Effector CD8-positive, alpha-beta T cell (primary cell): Measurements from ENCODE around the gene PFDN1.

Source experiments
- DNase-seq: peaks from one replicate; lab custom pipeline; 2025; lab: John Stamatoyannopoulos, UW

PFDN1 gene

DNA sequence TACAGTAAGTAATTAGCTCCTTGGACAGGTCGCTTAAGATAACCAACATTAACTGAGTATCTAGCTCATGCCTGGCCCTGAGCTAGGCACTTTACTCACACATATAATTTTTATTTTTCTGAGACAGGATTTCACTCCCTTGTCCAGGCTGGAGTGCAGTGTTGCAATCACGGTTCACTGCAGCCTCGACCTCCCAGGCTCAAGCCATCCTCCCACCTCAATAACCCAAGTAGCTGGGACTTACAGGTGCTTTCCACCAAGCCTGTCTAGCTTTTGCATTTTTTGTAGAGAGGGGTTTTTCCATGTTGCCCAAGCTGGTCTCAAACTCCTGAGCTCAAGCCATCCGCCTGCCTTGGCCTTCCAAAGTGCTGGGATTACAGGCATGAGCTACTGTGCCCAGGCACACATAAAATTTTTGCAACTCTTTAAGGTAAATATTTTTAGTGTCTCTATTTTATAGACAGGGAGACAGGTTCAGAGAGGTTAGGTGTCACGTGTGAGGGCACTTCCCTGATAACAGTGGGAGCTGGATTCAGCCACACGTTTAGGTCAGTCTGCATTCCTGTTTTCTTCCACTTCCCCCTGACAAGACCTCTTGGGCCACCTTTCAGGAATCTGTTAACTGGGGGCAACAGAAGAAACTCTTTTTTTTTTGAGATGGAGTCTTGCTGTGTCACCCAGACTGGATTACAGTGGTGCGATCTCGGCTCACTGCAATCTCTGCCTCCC is 25.3 kb upstream of the PFDN1 start:
- DNase-seq = no peak

DNA sequence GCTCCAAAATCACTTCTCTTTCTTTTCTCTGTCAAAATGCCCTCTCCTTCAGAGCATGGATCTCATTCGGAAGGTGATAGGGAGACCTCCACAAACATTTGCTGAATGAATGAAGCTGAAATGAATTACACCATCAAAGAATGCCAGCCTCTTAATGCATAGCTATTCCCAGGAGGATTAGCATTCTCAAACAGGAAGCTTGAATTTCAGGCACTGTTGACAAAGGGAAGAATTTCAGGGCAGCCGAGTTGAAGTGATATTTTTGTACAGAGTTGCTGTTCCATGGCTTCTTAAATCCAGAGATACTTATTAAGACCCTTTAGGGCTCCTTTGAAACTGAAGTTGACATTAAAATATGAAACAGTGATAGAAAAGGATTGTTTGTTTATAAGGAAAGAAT is 24.7 kb upstream of the PFDN1 start:
- DNase-seq = no peak

DNA sequence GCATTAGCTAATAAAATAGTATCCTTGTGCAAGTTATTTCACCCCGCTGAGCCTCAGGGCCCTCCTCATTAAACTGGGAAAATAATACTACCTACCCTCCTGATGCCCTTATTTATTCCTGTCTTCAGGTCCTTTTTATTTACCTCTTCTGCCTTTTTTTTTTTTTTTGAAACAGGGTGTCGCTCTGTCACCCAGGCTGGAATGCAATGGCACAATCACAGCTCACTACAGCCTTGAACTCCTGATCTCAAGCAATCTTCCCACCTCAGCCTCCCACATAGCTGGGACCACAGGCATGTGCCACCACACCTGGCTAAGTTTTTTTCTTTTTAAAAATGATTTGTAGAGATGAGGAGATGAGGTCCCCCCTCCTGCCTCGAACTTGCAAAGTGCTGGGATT is 22.6 kb upstream of the PFDN1 start:
- DNase-seq = no peak

DNA sequence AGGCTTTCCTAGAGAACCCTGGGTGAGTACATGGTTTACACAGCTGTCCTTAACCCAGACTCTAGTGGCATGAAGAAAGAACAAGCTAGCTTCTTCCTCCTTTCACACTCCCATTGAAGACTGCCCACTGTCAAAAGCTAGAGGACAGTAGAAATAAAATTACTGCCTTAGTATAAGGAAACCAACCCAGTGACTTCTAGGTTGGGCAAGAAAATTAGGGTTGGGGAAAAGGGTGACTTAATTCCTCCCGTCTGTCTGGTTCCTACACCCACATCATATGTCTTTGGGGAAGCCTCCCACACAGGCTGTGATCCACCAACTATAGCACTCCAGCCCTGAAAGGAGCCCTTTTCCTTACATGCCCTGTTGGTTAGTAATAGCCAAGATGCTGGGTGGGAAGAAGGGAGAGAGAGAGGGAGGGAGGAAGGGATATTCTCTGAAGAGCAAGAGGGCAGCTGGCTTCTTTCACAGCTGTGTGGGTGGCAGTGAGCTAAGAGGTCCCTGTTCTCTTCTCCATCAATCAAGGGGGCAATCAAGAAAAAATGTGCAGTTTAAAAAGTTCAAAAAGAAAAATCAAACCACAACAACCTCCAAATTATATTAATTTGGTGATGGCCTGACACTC is 21.8 kb upstream of the PFDN1 start:
- DNase-seq = no peak

DNA sequence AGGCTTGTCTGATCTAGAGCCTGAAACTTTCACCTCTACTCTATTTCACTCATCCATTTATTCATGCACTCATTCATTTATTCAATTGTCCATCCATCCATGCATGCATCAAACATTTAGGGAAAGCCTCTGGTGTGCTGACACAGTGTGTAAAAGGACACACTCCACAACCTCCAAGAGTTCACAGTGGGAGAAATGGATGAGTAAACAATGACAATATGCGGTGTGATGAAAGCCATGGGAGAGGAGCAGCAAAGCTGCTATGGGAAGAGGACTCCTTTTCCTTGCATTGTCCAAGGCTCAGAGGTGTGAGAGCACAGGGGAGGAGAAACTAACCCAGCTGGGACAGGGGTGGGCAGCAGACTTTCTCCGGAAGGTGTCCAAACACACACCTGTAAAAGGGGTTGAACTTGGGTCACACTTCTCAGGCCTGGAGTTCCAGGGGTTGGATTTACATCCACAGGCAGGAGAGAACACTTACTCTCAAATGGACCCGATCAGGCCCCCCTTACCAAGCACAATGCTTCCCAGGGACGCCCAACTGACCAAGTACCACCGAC is 21.2 kb upstream of the PFDN1 start:
- DNase-seq = no peak

DNA sequence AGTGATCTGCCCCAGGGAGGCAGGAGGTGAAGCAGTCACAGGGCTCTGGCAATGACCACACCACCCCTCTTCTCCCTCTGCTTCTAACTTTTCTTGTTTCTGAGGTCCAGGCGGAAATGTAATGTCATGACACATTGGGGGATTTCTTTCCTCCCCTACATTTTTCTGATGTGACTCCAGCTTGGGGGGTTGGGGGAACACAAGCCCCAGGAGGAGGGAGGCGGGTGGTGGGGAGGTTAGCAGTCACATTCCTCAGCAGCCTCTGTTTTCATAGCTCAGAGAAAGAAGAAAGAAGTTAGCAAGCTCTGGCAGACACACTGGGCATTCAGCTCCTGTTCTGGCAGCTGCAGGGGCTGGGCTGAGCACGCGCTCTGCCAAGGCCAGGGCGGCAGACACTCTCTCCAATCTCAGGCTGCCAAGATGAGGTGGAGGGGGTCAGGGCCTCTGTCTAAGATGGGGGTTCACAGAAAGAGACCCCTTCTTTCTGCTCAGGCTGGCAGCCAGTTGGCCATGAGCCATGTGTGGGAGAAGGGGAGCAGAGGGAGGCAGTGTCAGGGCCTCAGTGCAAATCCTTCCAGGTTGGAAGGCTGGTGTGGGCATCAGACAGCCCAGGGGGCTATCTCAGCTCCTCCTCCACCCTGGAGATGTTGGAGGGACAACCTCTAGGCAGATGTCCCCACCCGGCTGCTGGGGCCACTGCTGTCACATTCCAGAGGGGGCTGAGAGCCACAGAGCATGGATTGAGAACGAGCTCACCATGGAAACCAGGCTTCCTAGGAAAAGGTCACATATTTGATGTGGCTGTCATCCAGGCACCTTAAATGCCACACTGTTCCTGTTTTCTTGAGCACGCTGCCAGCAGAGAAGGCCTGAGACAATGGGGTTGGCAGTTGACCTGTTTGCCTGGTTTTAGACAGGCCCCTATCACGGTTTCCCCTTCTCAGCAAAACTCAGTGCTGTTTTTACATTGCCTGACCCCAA is 20.1 kb upstream of the PFDN1 start:
- DNase-seq = no peak

DNA sequence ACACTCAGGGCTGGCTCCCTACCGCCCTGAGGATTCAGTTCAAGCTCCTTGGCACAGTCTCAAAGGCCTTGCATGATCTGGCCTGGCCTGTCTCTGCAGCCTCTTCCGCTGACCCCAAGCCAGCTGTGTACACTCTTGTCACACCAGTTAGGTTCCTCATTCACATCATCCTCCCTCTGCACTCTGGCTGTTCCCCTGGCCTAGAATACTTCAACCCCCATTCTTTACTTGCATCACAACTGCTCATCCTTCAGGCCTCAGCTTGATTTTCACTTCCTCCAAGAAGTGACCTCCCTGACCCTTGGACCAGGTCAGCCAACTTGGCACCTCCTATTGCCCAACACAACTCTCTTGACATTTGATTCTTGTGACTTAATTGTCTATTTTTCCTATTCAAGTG is 18.9 kb upstream of the PFDN1 start:
- no peak for DNase-seq

DNA sequence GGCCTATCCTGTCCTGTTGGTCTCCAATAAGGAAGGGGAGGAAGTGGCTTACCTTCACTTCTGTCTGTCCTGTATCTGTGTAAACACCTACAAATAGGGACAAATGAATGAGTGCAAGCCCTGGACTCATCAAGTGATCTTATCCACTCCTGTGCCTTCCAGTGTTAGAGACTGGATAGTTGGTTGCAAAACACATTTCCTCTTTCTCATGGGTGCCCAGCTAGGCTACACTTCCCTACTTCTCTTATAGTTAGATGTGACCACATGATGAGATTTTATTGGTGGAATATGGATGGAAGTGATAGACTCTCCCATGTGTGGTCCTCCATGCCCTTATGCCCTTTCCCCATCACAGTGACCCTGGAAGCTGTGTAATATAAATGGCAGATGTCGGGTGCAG is 16.9 kb upstream of the PFDN1 start:
- no peak for DNase-seq

DNA sequence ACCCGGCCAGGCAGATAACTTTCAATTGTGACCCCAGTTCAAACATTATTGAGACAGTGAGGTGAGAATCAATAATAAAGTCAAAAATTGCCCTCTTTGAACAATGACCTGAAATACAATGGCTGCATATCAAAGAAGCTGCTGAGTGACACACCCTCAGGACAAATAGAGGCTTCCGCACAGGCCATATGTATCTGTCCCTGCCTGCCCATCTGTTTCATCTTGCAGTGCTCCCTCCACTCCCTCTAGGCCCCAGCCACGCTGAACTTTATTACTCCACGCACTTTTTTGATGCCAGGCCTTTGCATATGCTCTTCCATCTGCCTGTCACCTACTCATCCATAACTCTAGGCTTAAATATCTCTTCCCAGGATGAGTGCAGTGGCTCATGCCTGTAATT is 15.9 kb upstream of the PFDN1 start:
- DNase-seq = no peak

DNA sequence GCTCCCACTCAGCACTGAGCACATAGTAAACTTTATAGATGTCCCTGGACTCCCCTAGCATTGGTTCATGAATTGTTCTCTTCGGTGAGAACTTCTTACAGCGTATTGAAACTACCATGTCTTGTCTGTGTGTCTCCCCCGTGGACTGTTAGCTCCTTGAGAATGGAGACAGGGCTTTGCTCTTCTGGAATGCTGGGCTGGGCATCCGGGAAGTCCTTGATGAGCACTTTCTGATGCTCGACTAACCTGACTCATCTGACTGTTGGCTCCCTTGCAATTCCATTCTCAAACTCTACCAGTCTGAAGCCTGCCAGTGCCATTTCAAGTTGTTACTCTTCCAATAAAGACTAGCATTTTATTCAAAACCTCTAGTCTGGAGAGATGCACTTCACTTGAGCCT is 15.0 kb upstream of the PFDN1 start:
- DNase-seq = no peak

DNA sequence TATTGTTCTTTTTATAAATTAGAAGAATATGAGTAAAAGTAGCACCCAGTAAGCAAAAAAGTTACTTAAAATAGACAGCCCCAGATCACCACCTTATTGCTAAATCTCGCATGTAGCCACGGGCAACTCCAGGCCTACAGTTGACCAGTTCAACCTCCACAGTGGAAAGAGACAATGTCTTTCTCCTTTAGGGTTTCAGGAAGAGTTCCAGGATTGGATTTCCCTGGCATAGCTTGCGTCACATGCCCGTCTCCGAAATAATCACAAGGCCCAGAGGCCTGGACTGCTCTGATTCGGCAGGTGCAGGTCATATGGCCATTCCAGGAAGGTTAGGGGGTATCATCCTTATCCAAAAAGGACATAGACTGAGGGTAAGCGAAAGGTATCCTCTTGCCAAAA is 9.9 kb upstream of the PFDN1 start:
- no peak for DNase-seq

DNA sequence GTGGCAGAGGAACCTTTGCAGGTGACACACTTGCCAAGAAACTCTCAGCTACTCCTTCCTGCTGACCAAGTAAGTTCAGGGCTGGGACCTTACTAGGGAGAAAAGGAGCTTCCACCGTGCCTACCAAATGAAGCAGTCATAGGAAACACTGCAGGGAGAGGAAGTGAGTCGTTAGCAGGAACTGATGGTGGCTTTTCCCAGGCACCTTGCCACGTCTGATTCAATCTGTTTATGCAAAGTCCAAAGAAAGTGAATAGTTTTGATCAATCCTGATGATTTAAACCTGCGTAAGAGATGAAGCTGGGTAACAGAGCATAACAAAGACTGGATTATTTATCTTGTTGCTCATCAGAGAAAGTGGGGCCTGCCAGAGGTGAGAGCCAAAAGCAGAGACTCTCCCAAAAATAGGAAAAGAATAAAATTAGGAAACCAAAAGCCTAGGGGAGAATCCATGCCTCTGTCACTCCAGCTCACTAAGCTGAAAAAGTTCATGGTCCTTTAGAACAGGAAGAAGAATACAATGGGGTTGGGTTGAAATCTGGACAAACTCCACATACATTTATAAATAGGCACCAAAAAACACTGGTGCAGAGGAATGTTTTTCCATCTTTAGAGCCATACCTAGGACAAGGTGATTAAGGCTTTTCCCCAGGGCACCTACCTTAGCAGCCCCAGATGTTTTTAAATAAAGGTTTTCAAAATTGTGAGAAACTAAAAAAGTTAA is 9.3 kb upstream of the PFDN1 start:
- no peak for DNase-seq

DNA sequence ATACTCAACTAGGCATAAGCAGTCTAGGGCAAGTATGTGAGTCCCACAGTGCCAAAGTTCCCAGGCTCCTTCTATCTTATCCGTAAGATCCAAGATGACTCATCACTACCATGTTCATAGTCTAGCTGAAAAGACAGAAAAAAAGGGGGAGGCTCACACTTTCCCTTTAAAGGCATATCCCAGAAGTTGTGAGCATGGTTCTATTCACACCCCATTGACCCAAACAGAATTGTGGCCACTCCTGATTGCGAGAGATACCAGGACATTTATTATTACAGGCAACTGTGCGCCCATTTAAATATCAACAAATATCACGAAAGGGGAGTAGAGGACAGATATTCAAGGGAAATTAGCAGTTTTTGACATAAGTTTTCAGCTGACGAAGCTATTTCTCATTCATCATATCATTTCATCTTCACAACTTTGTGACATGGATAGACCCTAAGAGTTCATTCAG is 8.1 kb upstream of the PFDN1 start:
- DNase-seq = no peak

DNA sequence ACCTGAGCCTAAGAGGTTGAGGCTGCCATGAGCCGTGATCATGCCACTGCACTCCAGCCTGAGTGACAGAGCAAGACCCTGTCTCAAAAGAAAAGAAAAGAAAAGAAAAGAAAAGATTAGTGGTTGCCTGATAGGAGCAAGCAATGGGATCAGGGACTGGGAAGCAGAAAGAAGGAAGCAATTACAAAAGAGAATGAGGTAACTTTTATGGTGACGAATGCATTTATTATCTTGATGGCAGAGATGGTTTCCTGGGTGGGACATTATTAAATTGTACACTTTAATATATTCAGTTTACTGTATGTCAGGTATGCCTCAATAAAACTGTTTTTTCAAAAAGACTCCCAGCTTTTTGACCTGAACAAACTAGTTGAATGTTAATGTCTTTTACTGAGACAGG is 7.5 kb upstream of the PFDN1 start:
- no peak for DNase-seq

DNA sequence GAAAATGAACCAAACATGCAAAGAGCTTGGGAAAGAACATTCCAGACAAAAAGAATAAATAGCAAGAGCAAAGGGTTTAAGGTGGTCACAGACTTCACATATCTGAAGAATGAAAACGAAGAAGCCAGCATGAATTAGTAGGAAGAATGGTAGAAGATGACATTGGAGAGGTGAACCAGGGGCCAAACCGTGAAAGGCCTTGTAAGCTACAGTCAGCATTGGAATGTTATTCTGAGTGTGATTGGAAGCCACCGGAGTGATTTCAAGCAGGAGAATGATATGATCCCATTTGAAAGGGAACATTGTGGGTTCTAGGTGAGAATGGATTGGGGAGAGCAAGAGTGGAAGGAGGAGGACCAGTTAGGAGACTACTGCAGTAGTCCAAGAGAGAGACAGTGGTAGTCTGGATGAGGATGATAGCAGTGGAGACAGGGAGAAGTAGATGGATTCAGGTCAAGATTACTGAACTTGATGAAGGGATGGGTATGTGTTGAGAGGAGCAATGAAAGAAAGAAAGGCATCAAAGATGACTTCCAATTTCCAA is 6.9 kb upstream of the PFDN1 start:
- no peak for DNase-seq

DNA sequence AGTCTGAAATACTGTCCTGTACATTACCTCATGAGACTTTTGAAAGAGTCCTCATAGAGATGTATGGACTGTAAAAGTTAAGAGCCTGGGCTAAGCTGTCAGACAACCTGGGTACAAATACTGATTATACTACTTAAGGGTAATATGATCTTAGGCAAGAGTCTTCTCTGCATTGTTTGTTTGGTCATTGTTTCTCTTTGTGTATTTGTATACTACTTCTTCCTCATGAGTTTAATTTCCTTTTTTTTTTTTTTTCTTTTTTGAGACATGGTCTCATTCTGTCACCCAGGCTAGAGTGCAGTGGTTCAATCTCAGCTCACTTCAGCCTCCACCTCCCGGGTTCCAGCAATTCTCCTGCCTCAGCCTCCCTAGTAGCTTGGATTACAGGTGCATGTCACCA is 2.6 kb upstream of the PFDN1 start:
- DNase-seq = no peak

DNA sequence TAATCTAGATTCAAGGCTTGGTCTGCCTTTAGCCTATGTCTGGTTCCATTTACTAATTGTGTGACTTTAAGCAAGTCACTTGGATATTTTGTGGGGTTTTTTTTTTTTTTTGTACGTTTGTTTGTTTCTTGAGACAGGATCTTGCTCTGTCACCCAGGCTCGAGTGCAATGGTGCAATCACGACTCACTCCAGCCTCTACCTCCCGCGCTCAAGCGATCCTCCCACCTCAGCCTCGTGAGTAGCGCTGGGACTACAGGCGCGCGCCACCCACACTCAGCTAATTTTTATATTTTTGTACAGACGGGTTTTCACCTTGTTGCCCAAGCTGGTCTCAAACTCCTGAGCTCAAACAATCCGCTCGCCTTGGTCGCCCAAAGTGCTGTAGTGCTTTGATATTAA is 1.1 kb upstream of the PFDN1 start:
- DNase-seq = no peak

DNA sequence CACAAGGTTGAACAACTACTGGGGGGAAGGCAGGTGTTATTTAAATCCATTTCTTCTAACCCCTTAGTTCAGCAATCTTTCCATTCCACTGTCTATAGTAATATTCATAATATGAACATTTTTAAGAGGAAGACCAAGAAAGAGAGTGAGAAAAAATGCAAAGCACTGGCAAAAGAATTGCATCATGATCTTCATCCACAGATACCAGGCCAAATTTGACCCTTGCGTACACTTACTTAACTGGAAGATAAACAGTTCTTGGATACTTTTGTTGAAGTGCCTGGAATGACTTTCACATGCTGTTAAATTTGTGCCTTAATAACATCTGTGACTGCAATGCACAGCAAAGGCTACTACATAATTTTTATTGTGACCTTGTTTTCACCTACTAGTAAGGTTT is 1.8 kb downstream of the PFDN1 start:
- DNase-seq = no peak

DNA sequence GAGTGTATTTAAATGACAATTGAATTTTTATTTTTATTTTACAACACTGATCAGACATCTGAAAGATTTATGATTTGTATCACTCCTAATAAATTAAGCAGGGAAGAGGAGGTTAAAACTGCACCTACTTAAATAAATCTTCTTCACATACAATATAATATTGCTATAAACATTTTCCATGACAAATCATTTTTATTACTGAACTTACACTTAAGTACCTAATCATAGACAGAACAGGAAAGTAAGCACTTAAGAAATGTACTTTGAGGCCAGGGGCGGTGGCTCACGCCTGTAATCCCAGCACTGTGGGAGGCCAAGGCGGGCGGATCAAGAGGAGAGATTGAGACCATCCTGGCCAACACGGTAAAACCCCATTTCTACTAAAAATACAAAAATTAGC is 3.8 kb downstream of the PFDN1 start:
- DNase-seq = no peak

DNA sequence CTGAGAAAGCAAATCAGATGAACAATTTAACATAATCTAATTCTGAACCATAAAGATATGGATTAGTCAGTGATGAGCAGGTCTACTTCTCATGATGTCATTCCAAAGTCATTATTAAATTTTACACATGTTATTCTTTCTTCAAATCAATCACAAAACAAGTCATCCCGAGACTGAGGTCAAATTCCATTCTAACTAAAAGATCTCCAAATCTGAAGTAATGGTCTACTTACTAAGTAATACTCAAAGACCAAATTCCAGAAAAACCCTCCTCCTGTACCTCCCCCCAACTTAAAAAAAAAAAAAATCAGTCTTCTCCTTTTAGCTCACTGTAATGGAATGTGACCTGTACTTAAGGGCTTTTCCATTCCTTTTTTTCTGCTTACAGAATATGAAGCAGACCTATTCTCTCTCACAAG is 4.7 kb downstream of the PFDN1 start:
- DNase-seq = no peak

DNA sequence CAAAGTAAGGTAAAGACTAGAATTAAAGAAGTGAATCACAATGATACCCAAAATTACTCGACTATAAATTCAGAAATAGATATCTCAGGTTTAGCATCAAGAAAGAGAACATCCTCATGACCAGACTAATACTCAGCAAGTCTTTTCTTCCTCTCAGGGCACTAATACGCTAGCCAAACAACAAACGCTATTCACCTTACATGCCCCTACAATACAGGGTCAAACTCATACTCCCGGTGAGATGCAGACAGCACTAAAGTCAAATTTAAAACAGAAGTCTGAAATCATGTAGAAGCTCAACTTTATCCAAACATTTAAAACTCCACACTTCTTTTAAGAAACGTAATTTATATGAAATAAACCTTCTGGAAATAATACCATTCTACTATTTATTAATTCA is 5.6 kb downstream of the PFDN1 start:
- DNase-seq = no peak
